ENCODE measurements around the gene PAQR5. TPM values are rescaled to one million over a fixed set of nuclear protein-coding genes. Genes with fewer than 3 reads are reported as not detected.
A peak's percentile ranks its signal among the peaks of the same experiment; 100 is the strongest.

Gene PAQR5
- total and polyA plus RNA-seq, 9 of the 15 experiments (the other 6 are each of a cell fraction or from before 2014, with no cell fraction given), result 0.04 to 0.08 TPM; not detected in 7

DNA sequence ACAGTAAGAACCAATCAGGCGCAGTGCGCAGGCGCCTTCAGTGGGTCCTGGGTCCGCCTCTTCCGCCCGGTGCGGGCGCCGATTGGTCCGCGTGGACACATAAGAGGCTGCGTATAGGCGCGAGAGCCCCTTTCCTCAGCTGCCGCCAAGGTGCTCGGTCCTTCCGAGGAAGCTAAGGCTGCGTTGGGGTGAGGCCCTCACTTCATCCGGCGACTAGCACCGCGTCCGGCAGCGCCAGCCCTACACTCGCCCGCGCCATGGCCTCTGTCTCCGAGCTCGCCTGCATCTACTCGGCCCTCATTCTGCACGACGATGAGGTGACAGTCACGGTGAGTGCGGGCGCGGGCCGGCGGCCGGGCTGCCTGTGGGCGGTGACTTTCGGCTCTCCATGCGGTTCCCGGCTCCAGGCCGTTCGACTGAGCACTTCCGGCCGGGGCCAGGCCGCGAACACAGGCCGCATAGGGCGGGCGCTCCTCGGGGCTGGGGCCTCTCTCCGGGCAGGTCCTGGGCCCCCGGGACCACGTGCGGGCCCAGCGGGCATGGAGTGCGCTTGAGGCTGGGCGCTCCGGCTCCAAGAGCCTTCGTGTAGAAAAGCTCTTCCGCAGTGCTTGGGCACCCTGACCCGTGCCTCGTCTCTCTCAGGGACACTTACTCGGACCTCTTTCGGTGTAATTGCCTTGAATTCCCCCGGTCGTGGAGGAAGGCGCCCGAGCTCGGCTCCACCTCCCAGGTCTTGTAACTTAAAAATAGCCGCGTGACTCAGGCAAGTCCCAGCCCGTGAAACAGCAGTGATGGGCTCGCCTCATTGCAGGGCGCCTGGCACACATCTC is 154.2 kb downstream of the PAQR5 start, which contains the start of gene RPLP1 (continued):
- no peak for TF ChIP-seq ZNF780A (CRISPR knock-in tag; IDR thresholded peaks at IDR 0.05)
- TF ChIP-seq SMARCB1 (IDR thresholded peaks at IDR 0.05; ENCODE audit: insufficient read length, low read depth), result no peak
- no peak for TF ChIP-seq ZNF696 (CRISPR knock-in tag; conservative IDR thresholded peaks at IDR 0.05)
- TF ChIP-seq POLR2H (tag; IDR thresholded peaks at IDR 0.05; ENCODE audit: low read depth), result peak; percentile 98
- TF ChIP-seq, protein P1, sequence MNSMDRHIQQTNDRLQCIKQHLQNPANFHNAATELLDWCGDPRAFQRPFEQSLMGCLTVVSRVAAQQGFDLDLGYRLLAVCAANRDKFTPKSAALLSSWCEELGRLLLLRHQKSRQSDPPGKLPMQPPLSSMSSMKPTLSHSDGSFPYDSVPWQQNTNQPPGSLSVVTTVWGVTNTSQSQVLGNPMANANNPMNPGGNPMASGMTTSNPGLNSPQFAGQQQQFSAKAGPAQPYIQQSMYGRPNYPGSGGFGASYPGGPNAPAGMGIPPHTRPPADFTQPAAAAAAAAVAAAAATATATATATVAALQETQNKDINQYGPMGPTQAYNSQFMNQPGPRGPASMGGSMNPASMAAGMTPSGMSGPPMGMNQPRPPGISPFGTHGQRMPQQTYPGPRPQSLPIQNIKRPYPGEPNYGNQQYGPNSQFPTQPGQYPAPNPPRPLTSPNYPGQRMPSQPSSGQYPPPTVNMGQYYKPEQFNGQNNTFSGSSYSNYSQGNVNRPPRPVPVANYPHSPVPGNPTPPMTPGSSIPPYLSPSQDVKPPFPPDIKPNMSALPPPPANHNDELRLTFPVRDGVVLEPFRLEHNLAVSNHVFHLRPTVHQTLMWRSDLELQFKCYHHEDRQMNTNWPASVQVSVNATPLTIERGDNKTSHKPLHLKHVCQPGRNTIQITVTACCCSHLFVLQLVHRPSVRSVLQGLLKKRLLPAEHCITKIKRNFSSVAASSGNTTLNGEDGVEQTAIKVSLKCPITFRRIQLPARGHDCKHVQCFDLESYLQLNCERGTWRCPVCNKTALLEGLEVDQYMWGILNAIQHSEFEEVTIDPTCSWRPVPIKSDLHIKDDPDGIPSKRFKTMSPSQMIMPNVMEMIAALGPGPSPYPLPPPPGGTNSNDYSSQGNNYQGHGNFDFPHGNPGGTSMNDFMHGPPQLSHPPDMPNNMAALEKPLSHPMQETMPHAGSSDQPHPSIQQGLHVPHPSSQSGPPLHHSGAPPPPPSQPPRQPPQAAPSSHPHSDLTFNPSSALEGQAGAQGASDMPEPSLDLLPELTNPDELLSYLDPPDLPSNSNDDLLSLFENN (IDR thresholded peaks at IDR 0.05; ENCODE audit: low read depth in 2 of 2, low read length in 2 of 2), result peak in 1 of 2 experiments; percentile 77; a peak in 2 of 4 replicates
- no peak for TF ChIP-seq HEY1 (CRISPR knock-in tag; IDR thresholded peaks at IDR 0.05; ENCODE audit: borderline replicate concordance)
- TF ChIP-seq CREB1 (IDR thresholded peaks at IDR 0.05), result no peak; the same call in 1 of the 2 replicates
- TF ChIP-seq CREB1 (CRISPR knock-in tag; IDR thresholded peaks at IDR 0.05), result peak; percentile 51; the same call in 1 of the 2 replicates
- TF ChIP-seq CC2D1A (IDR thresholded peaks at IDR 0.05), result no peak
- TF ChIP-seq, protein P2, sequence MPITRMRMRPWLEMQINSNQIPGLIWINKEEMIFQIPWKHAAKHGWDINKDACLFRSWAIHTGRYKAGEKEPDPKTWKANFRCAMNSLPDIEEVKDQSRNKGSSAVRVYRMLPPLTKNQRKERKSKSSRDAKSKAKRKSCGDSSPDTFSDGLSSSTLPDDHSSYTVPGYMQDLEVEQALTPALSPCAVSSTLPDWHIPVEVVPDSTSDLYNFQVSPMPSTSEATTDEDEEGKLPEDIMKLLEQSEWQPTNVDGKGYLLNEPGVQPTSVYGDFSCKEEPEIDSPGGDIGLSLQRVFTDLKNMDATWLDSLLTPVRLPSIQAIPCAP (CRISPR knock-in tag; IDR thresholded peaks at IDR 0.05; ENCODE audit: borderline replicate concordance), result no peak
- TF ChIP-seq CBFB (CRISPR knock-in tag; IDR thresholded peaks at IDR 0.05), result peak; percentile 69
- TF ChIP-seq PHB2 (IDR thresholded peaks at IDR 0.05; ENCODE audit: low read depth), result no peak
- TF ChIP-seq, protein P3, sequence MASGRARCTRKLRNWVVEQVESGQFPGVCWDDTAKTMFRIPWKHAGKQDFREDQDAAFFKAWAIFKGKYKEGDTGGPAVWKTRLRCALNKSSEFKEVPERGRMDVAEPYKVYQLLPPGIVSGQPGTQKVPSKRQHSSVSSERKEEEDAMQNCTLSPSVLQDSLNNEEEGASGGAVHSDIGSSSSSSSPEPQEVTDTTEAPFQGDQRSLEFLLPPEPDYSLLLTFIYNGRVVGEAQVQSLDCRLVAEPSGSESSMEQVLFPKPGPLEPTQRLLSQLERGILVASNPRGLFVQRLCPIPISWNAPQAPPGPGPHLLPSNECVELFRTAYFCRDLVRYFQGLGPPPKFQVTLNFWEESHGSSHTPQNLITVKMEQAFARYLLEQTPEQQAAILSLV (tag; IDR thresholded peaks at IDR 0.05), result no peak
- TF ChIP-seq, protein P4, sequence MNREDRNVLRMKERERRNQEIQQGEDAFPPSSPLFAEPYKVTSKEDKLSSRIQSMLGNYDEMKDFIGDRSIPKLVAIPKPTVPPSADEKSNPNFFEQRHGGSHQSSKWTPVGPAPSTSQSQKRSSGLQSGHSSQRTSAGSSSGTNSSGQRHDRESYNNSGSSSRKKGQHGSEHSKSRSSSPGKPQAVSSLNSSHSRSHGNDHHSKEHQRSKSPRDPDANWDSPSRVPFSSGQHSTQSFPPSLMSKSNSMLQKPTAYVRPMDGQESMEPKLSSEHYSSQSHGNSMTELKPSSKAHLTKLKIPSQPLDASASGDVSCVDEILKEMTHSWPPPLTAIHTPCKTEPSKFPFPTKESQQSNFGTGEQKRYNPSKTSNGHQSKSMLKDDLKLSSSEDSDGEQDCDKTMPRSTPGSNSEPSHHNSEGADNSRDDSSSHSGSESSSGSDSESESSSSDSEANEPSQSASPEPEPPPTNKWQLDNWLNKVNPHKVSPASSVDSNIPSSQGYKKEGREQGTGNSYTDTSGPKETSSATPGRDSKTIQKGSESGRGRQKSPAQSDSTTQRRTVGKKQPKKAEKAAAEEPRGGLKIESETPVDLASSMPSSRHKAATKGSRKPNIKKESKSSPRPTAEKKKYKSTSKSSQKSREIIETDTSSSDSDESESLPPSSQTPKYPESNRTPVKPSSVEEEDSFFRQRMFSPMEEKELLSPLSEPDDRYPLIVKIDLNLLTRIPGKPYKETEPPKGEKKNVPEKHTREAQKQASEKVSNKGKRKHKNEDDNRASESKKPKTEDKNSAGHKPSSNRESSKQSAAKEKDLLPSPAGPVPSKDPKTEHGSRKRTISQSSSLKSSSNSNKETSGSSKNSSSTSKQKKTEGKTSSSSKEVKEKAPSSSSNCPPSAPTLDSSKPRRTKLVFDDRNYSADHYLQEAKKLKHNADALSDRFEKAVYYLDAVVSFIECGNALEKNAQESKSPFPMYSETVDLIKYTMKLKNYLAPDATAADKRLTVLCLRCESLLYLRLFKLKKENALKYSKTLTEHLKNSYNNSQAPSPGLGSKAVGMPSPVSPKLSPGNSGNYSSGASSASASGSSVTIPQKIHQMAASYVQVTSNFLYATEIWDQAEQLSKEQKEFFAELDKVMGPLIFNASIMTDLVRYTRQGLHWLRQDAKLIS (CRISPR knock-in tag; IDR thresholded peaks at IDR 0.05), result peak; percentile 97
- TF ChIP-seq DPF2 (IDR thresholded peaks at IDR 0.05), result no peak
- TF ChIP-seq SMARCA5 (IDR thresholded peaks at IDR 0.05), result no peak
- no peak for TF ChIP-seq TEAD1 (CRISPR knock-in tag; IDR thresholded peaks at IDR 0.05)
- no peak for TF ChIP-seq TEAD2 (tag; IDR thresholded peaks at IDR 0.05)
- no peak; the same call in none of the 2 replicates for TF ChIP-seq FOSL1 (tag; conservative IDR thresholded peaks at IDR 0.05)
